AG09309 (cell line): Measurements from ENCODE around the gene PSMD8.

Experiments used
- DNase-seq: peaks from one replicate; pipeline ENCODE4 v3.0.0-alpha.2; 2010; ENCODE audit warnings: low read depth
- H3K4me3 ChIP-seq: 2 replicates; pipeline ENCODE4 v1.5.1; 2011; ENCODE audit warnings: mild to moderate bottlenecking, low read depth, low read length, moderate library complexity; ENCODE audit not compliant: control insufficient read depth
- TF ChIP-seq, protein P1 (sequence below): IDR thresholded peaks from 2 replicates; pipeline ENCODE4 v1.5.1; 2011; ENCODE audit warnings: mild to moderate bottlenecking, low read depth, low read length, inconsistent platforms; ENCODE audit not compliant: insufficient read depth, control insufficient read depth; ENCODE audit errors: missing control alignments

Gene PSMD8

DNA sequence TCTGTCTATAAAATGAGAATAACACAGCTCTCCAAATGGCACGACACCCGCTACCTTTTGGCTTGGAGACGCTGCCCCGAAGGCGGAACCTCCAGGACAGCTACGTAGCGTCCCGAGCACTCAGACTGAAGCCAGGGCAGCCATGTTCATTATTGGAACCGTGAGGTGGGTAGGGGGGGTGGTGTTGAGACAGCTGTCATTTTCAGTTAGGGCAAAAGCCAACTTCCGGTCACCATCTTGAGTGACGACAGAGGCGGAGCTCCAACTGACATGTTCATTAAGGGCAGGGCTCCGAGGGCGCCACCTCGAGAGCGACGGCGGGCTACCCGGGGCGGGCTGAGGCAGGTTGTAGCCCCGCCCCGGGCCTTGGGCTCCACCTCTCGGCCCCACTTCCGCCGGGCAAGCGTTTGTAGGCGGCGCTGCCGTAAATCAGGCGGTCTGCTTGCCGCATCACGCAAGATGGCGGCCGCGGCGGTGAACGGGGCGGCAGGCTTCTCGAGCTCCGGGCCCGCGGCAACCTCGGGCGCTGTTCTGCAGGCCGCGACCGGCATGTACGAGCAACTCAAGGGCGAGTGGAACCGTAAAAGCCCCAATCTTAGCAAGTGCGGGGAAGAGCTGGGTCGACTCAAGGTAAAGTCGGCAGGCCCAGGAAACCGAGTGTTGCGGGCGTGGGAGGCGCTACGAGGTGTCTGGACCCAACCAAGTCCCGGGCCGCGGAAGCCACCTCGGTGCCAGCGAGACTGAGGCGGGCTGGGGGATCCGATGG is at the start of gene PSMD8:
PSMD8 (plus strand) TSS at position 240 of the 766 bp plus-strand sequence; CDS start at position 271, 31 bp downstream.
- DNase-seq: peak; percentile 92
- TF ChIP-seq, protein P1, sequence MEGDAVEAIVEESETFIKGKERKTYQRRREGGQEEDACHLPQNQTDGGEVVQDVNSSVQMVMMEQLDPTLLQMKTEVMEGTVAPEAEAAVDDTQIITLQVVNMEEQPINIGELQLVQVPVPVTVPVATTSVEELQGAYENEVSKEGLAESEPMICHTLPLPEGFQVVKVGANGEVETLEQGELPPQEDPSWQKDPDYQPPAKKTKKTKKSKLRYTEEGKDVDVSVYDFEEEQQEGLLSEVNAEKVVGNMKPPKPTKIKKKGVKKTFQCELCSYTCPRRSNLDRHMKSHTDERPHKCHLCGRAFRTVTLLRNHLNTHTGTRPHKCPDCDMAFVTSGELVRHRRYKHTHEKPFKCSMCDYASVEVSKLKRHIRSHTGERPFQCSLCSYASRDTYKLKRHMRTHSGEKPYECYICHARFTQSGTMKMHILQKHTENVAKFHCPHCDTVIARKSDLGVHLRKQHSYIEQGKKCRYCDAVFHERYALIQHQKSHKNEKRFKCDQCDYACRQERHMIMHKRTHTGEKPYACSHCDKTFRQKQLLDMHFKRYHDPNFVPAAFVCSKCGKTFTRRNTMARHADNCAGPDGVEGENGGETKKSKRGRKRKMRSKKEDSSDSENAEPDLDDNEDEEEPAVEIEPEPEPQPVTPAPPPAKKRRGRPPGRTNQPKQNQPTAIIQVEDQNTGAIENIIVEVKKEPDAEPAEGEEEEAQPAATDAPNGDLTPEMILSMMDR: peak; percentile 22
- peak within 1 kb of the TSS; percentile 99 for H3K4me3 ChIP-seq

DNA sequence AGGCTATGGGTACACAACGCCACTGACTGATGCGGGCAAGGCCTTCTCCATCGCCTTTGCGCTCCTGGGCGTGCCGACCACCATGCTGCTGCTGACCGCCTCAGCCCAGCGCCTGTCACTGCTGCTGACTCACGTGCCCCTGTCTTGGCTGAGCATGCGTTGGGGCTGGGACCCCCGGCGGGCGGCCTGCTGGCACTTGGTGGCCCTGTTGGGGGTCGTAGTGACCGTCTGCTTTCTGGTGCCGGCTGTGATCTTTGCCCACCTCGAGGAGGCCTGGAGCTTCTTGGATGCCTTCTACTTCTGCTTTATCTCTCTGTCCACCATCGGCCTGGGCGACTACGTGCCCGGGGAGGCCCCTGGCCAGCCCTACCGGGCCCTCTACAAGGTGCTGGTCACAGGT is 47.8 kb upstream of the PSMD8 start:
- H3K4me3 ChIP-seq: no peak overlapping the region
- TF ChIP-seq, protein P1: no peak
- no peak for DNase-seq

DNA sequence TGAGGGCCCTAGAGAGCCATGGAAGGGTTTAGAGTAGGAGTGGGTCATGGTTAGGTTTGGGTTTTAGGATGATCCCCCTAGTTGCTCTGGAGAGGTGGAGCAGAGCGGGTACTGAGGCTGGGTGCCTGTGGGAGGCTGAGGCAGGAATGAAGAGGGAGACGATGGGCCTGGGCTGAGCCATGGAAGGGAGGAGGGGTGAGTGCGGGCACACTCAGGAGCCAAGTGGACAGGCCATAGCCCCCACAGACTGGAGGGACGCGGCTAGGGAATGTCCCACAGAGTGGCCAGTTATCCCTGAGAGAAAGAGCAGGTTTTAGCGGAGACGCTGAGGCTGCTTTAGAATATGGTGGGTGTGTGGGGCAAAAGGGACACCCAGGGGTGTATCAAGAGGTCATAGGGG is 44.7 kb upstream of the PSMD8 start:
- no peak for DNase-seq

DNA sequence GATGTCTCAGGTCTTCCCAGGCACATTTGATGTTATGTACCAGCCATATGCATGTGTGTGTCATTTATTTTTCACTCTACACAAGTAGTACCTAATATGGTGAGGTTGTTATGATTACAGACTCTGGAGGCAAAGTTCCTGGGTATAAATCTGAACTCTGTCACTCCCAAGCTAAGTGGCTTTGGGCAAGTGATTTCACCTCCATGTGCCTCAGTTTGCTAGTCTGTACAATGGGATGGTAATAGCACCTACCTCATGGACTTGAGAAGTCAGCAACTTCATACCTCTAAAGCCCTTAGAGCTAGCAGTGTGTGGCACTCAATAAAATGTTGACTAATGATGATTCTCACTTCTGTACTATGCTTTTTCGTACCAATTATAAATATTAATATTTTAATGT is 42.6 kb upstream of the PSMD8 start:
- no peak overlapping the region for H3K4me3 ChIP-seq
- DNase-seq: no peak
- TF ChIP-seq, protein P1: no peak

More for the DNA sequence above, 44.7 kb upstream of the PSMD8 start:
- no peak overlapping the region for H3K4me3 ChIP-seq
- TF ChIP-seq, protein P1: no peak

DNA sequence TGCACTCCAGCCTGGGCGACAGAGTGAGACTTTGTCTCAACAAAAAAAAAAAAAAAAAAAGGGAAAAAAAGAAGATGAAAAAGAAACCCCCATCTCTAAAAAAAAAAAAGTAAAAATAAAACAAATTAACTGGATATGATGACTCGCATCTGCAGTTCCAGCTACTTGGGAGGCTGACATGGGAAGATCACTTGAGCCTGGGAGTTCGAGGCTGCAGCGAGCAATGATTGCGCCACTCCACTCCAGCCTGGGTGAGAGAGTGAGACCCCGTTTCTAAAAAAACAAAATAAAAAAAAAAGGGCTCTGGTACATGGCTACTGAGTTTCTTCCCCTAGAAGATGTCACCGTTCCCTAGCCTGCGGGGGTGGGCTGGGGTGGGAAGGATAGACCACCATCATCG is 41.1 kb upstream of the PSMD8 start:
- DNase-seq: no peak
- TF ChIP-seq, protein P1: no peak
- H3K4me3 ChIP-seq: no peak overlapping the region

DNA sequence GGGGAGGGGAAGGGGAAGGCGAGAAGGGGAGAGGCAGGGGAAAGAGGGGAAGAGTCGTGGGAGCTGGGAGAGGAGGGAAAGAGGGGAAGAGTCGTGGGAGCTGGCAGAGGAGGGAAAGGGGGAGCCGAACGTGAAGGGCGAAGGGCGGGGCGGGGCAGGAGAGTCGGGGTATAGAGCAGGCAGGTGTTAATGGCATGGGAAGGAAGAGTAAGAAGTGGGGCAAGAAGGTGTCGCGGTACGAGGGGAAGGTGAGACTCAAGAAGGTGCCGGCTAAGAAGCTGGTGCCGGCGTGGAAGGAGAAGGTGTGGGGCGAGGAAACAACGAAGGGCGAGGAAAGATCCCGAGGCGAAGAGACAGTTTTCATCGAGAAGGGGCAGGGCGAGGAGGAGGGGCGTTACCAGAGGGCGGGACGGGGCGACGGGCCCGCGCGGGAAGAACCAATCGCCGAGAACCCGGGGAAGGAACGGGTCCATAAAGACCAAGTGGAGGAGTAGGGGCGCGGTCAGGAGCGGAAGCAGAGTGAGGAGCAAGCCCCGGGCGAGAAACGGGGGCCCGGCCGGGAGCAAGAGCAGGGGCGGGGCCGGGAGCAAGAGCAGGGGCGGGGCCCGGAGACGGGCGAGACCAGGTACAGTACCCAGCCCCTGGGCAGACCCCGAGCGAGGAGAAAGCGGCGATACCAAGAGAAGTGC is 38.3 kb upstream of the PSMD8 start:
- DNase-seq: peak; percentile 64
- TF ChIP-seq, protein P1: no peak
- H3K4me3 ChIP-seq: peak overlapping the region; percentile 67
